EL (cell line): ENCODE results near the gene ATE1.
"Not testable (repeated sequence)": the region's sequence is repeated elsewhere in the genome, so short reads cannot be mapped to it uniquely, and the experiment has no call there.

Source experiments
- DNase-seq: peaks from one replicate; pipeline ENCODE4 v3.0.0-alpha.2; 2016

ATE1 gene

GRCh38 chr10:121732172-121732571, 195.7 kb downstream of the ATE1 start:
- no peak for DNase-seq

- DNase-seq, result no peak
Observed at GRCh38 chr10:121724282-121724681, 203.5 kb downstream of the ATE1 start.

- DNase-seq, result peak; percentile 12
Observed at GRCh38 chr10:121722665-121723064, 205.2 kb downstream of the ATE1 start.

GRCh38 chr10:121721257-121721656, 206.6 kb downstream of the ATE1 start:
- no peak for DNase-seq

GRCh38 chr10:121715969-121716368, 211.9 kb downstream of the ATE1 start:
- no peak for DNase-seq

GRCh38 chr10:121715076-121715475, 212.8 kb downstream of the ATE1 start:
- no peak for DNase-seq

GRCh38 chr10:121713486-121713885, 214.3 kb downstream of the ATE1 start:
- DNase-seq, result no peak

GRCh38 chr10:121710971-121711370, 216.9 kb downstream of the ATE1 start:
- DNase-seq, result no peak

GRCh38 chr10:121710207-121710606, 217.6 kb downstream of the ATE1 start:
- DNase-seq, result no peak

- DNase-seq, result no peak
Observed at GRCh38 chr10:121709675-121710073, 218.2 kb downstream of the ATE1 start.

GRCh38 chr10:121708728-121709674, 218.8 kb downstream of the ATE1 start:
- DNase-seq, result no peak

GRCh38 chr10:121702351-121703320, 225.2 kb downstream of the ATE1 start:
- DNase-seq, result peak; percentile 73

- DNase-seq, result no peak
Observed at GRCh38 chr10:121700416-121700815, 227.4 kb downstream of the ATE1 start.

GRCh38 chr10:121699703-121700102, 228.1 kb downstream of the ATE1 start:
- not testable (repeated sequence) for DNase-seq

- DNase-seq, result no peak
Observed at GRCh38 chr10:121698902-121699301, 228.9 kb downstream of the ATE1 start.

- DNase-seq, result no peak
Observed at GRCh38 chr10:121698336-121698735, 229.5 kb downstream of the ATE1 start.

GRCh38 chr10:121696854-121697253, 231.0 kb downstream of the ATE1 start:
- no peak for DNase-seq

GRCh38 chr10:121695731-121696464, 231.9 kb downstream of the ATE1 start:
- DNase-seq, result no peak

GRCh38 chr10:121694966-121695643, 232.7 kb downstream of the ATE1 start:
- DNase-seq, result no peak

GRCh38 chr10:121694327-121694965, 233.4 kb downstream of the ATE1 start:
- DNase-seq, result no peak

- DNase-seq, result no peak
Observed at GRCh38 chr10:121692626-121693025, 235.2 kb downstream of the ATE1 start.

- DNase-seq, result no peak
Observed at GRCh38 chr10:121690970-121691369, 236.9 kb downstream of the ATE1 start.
